ENCODE results near the gene FTH1.

- TF ChIP-seq, protein P1, sequence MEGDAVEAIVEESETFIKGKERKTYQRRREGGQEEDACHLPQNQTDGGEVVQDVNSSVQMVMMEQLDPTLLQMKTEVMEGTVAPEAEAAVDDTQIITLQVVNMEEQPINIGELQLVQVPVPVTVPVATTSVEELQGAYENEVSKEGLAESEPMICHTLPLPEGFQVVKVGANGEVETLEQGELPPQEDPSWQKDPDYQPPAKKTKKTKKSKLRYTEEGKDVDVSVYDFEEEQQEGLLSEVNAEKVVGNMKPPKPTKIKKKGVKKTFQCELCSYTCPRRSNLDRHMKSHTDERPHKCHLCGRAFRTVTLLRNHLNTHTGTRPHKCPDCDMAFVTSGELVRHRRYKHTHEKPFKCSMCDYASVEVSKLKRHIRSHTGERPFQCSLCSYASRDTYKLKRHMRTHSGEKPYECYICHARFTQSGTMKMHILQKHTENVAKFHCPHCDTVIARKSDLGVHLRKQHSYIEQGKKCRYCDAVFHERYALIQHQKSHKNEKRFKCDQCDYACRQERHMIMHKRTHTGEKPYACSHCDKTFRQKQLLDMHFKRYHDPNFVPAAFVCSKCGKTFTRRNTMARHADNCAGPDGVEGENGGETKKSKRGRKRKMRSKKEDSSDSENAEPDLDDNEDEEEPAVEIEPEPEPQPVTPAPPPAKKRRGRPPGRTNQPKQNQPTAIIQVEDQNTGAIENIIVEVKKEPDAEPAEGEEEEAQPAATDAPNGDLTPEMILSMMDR (conservative IDR thresholded peaks at IDR 0.05; ENCODE audit: low read length): no peak
- no peak for TF ChIP-seq EZH2phosphoT487 (IDR thresholded peaks at IDR 0.05; ENCODE audit: borderline replicate concordance)
Observed at GRCh38 chr11:61972112-61972671, 4.8 kb upstream of the FTH1 start.

All from Loucy (cell line).